ENCODE data around the gene AIF1L.

Gene AIF1L

DNA sequence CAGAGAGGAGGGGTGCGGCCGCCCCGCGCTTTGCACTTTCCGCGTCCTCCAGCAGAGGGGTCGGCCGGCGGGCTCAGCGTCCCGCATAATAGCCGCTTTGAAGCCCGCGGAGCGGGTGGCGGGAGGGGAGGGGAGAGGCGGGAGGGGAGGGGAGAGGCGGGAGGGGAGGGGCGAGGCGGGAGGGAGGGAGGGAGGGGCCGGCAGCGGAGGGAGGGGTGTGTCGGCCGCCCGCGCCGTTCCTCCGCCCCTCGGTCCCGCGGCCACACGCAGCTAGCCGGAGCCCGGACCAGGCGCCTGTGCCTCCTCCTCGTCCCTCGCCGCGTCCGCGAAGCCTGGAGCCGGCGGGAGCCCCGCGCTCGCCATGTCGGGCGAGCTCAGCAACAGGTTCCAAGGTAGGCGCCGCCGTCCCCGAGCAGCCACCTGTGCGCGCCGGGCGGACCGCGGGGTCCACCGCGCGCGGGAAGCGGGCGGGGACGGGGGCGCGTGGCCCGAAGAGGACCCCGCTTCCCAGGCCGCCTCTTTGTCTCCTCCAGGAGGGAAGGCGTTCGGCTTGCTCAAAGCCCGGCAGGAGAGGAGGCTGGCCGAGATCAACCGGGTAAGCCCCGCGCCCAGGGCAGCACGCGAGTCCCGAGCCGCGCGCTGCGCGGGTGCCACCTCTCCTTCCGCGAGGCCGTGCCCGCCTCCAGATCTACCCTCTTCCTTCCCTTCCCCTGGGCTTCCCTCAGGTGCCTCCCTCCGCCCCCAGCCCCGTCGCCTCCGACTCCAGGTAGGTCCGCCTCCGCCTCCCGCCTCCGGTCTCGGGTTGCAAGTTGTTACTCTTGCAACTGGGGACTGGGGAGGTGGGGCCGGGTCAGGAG, at the start of gene AIF1L:
Gene AIF1L (plus strand): TSS at position 263 of the 857 bp plus-strand sequence. CDS start 99 bp downstream, at position 362.
- no peaks in the 10 kb centered on the region; the same call in 1 of the 2 replicates for H3K36me3 ChIP-seq (ENCODE audit: insufficient read depth, low read length)
- peak within 1 kb of the TSS; percentile 95 for H3K9ac ChIP-seq (ENCODE audit: low read depth, low read length)
- H3K4me1 ChIP-seq (ENCODE audit: insufficient read depth, low read length) = peaks cover 35% of the 10 kb centered on the region
- H3K9me3 ChIP-seq (ENCODE audit: control insufficient read depth, insufficient read depth, low read length) = no peaks in the 10 kb centered on the region

DNA sequence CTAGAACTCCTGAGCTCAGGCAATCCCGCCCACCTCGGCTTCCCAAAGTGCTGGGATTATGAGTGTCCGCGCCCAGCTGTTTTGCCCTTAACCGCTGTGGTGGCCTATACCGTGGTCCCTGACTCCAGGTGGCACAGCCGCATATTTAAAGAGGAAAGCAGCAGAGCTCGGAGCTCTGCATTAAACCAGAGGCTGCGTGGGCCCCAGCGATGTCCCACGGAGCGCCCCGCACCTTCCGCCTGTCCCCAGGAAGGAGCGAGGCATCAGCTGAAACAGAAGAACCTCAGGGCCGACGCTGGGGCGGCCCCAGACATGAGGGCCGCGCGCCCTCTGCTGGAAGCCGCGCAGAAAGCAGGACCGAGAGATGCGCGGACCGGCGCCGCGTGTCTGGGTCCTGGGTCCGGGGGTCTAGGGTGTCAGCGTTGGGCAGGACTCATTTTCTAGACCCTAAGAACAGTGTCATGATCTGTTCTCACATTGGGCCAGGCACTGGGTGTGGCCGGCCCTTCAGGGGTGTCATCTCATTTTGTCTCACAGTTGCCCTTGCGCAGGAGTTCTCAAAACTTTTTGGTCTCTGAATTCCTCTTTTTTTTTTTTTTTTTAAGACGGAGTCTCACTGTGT, 49.6 kb upstream of the AIF1L start:
- H3K9me3 ChIP-seq (ENCODE audit: control insufficient read depth, insufficient read depth, low read length) = no peaks in the 10 kb centered on the region
- H3K9ac ChIP-seq (ENCODE audit: low read depth, low read length) = no peak overlapping the region
- H3K36me3 ChIP-seq (ENCODE audit: insufficient read depth, low read length) = peaks cover 5% of the 10 kb centered on the region; the same call in 1 of the 2 replicates
- no peaks in the 10 kb centered on the region for H3K4me1 ChIP-seq (ENCODE audit: insufficient read depth, low read length)

DNA sequence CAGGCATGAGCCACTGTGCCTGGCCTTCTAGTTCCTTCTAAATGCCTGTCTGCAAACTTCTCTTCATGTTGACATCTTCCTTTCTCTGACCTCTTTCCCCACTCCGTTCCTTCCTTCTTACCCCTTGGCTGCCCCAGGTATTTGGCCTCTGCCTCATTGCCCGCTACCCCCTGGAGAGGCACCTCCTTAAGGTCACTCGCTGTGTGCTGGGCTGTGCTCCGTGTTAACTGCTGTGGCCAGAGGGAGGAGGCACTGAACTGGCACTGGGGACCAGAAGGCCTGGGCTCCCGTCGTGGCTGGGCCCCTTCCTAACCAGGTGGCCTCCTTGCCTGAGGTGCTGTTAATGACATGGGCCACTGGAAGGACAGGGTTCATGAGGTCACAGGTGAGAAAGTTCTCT, 48.0 kb upstream of the AIF1L start:
- Histone ChIP-seq H3K4me1 (ENCODE audit: insufficient read depth, low read length) (no peaks in the 10 kb centered on the region), H3K9me3 (ENCODE audit: control insufficient read depth, insufficient read depth, low read length) (no peaks in the 10 kb centered on the region), H3K9ac (ENCODE audit: low read depth, low read length) (no peak overlapping the region), H3K36me3 (ENCODE audit: insufficient read depth, low read length) (no peaks in the 10 kb centered on the region; the same call in 1 of the 2 replicates)

DNA sequence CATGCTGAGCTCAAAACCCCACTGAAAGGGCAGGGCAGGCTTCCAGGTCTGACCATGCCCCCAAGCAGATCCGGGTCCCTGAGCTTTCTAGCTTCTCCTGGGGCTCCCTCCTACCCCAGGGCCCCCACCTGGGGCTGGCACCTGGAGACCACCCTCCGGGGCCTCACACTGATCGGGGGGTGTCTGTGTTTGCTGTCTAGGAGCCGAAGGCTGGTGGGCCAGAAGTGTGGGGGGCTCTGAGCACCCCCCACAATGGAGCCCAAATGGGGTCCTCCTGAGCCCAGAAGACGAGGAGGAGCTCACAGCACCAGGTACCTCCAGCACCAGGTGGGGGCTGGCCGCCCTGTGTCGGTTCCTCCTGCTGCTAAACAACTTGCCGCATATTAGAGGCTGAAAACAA, 47.5 kb upstream of the AIF1L start:
- Histone ChIP-seq H3K9me3 (ENCODE audit: control insufficient read depth, insufficient read depth, low read length) (no peaks in the 10 kb centered on the region), H3K36me3 (ENCODE audit: insufficient read depth, low read length) (no peaks in the 10 kb centered on the region), H3K9ac (ENCODE audit: low read depth, low read length) (no peak overlapping the region), H3K4me1 (ENCODE audit: insufficient read depth, low read length) (no peaks in the 10 kb centered on the region)

DNA sequence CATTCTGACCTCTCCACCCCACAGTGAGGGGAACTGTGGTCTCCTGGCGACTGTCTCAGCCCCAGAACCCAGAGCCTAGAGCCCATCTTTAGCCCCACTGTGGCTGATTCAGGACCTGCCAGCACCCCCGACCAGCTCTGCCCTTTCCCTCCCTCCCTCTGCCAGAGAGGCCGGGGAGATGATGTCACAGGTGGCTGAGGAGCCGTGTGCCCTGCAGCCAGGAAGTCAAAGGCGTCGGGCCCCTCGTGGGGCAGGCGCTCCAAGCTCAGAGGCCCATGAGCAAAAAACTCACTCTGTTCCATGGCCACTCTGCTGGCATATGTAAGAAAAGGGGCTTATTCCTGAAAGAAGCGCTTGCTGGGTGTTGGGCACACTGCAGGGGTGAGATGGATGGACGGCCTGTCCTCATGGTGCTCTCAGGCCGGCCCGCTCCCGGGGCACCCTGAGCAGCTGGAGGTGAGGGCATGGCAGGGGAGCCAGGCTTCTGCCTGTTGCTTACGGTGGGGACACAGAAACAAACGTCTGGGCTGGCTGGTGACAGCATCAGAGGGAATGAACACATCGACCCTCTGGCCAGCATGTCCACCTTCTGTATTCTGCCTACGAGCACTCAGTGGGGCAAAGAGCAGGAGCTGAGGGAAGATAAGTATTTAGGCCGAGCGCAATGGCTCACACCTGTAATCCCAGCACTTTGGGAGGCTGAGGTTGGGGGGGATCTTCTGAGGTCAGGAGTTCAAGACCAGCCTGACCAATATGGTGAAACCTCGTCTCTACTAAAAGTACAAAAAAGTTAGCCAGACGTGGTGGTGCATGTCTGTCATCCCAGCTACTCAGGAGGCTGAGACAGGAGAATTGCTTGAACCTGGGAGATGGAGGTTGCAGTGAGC, 46.3 kb upstream of the AIF1L start:
- H3K9ac ChIP-seq (ENCODE audit: low read depth, low read length) = no peak overlapping the region
- no peaks in the 10 kb centered on the region for H3K36me3 ChIP-seq (ENCODE audit: insufficient read depth, low read length)
- no peaks in the 10 kb centered on the region for H3K4me1 ChIP-seq (ENCODE audit: insufficient read depth, low read length)
- H3K9me3 ChIP-seq (ENCODE audit: control insufficient read depth, insufficient read depth, low read length) = no peaks in the 10 kb centered on the region

DNA sequence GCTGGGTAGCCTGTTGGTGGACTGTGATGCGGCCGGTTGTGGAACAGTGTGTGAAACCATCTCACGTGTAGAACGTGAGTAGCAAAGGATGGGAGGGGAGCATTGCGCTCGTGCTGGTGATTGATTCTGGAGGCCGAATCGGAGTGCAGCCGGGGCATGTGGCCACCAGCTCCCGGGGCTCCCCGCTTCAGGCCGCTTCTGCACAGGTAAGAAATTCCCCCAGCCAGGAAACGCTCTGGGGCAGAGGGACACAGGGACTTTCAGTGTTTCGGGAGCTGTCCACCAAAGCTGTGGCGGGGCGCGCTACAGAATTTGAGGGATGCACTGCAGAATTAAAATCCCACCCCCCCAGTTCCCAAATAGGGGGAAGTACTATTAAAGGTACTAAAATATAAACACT, 45.5 kb upstream of the AIF1L start:
- Histone ChIP-seq H3K9me3 (ENCODE audit: control insufficient read depth, insufficient read depth, low read length) (no peaks in the 10 kb centered on the region), H3K4me1 (ENCODE audit: insufficient read depth, low read length) (no peaks in the 10 kb centered on the region), H3K36me3 (ENCODE audit: insufficient read depth, low read length) (no peaks in the 10 kb centered on the region), H3K9ac (ENCODE audit: low read depth, low read length) (no peak overlapping the region)

DNA sequence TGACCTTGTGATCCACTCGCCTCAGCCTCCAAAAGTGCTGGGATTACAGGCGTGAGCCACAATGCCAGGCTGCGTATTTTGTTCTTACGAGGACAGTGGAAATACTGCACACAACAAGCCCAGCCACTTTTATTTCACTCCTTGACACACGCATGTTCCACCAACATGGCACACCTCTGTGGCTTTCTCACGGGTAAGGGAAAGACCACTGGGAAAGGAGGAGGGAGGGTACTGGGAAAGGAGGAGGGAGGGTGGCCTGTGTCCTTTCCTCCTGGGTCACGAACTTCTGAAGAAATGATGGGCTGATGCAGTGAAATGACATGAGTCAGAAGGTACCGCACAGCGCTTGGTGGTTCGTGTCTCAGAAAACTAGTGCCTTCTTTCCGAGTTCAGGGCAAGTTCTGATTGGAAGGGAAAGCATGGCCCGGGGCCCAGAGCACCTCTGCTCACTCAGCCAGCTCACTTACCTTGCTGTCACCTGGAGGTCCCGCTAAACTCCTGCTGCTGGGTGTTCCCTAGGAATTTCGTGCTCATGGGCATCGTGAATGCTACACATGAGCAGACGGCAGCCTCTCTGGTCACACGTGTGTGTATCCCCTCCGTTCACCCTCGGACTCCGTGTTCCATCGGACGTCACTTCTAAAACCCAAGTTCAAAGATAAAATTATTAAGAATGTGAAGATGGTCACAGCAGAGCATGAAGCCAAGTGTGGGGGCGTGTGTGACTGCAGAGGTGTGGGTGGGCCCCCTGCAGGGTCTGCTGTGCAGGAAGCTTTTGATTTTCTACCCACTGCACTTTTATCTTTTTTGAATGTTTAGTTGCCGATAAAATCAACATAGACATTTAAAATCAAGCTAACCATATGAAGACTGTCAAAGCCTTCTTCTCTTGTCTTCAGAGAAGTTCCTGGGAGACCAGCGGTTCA, 44.5 kb upstream of the AIF1L start:
- Histone ChIP-seq H3K4me1 (ENCODE audit: insufficient read depth, low read length) (no peaks in the 10 kb centered on the region), H3K9ac (ENCODE audit: low read depth, low read length) (no peak overlapping the region), H3K36me3 (ENCODE audit: insufficient read depth, low read length) (no peaks in the 10 kb centered on the region), H3K9me3 (ENCODE audit: control insufficient read depth, insufficient read depth, low read length) (no peaks in the 10 kb centered on the region)

DNA sequence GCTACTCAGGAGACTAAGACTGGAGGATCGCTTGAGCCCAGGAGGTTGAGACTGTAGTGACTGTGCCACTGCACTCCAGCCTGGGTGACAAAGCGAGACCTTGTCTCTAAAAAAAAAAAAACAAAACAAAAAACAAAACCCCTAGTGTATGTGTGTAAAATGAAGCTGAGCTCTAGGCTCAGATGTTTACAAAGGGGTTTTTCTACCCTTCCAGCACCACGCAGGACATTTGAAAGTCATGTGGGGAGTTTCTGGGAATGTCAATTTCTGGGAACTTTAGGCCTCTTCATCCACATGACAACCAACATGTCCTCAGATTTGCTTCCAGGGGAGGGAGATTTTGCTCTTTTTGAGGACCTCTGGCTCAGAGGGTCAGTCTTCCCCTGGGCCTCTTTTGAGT, 42.4 kb upstream of the AIF1L start:
- Histone ChIP-seq H3K9me3 (ENCODE audit: control insufficient read depth, insufficient read depth, low read length) (no peaks in the 10 kb centered on the region), H3K36me3 (ENCODE audit: insufficient read depth, low read length) (no peaks in the 10 kb centered on the region), H3K9ac (ENCODE audit: low read depth, low read length) (no peak overlapping the region)

DNA sequence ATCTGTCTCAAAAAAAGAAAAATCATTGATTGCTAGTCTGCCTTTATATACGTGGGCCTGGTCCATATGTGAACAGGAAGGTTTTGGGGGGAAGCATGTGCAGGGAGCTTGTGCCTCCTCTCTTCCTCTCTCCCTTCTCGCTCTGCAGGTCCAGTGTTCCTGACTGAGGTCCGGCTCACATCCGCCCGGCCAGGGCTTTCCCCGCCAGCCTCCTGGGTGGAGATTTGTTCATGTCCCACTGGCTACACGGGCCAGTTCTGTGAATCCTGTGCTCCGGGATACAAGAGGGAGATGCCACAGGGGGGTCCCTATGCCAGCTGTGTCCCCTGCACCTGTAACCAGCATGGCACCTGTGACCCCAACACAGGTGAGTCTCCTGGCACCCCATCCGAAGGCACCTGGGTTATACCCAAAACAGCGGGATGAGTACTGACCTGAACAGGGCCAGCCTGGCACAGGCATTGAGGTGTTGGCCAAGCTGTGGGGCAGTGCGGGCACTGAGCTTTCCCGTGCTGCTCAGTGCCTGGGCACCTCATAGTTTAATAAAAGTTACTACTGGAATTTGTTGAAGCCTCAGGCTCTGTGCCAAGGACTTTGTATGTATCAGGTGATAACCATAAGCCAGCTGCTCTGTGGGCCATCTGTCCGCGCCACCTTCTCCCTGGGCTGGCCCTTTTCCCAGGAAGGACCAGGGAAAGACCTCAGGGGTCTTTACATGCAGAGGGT, 39.4 kb upstream of the AIF1L start:
- Histone ChIP-seq H3K36me3 (ENCODE audit: insufficient read depth, low read length) (no peaks in the 10 kb centered on the region), H3K4me1 (ENCODE audit: insufficient read depth, low read length) (no peaks in the 10 kb centered on the region), H3K9me3 (ENCODE audit: control insufficient read depth, insufficient read depth, low read length) (no peaks in the 10 kb centered on the region), H3K9ac (ENCODE audit: low read depth, low read length) (no peak overlapping the region)

More for the DNA sequence above, 42.4 kb upstream of the AIF1L start:
- H3K4me1 ChIP-seq (ENCODE audit: insufficient read depth, low read length) = no peaks in the 10 kb centered on the region

DNA sequence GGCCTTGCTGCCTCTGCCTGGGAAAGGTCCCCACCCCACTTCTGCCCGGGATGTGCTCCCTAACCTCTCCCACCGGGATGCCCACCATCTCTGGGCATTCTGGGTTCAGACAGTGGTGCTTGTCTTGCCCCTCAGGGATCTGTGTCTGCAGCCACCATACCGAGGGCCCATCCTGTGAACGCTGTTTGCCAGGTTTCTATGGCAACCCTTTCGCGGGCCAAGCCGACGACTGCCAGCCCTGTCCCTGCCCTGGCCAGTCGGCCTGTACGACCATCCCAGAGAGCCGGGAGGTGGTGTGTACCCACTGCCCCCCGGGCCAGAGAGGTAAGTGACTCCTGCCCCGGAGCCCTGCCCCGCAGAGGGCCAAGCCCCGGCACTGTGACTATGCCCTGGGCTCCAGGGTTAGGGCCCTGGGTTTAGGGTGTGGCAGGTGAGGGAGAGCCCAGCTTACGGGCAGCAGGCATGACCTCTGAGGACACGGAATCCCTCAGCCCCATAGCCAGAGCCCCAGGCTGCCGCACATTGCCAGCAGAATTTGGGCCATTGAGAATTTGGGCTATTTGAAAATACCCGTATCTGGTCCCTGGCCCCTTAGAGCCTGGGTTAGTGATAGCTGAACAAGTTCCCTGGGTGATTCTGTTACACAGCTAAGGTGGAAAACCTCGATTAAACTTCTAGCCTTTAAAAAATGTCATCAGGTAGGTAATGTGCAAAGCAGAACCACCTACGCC, 35.3 kb upstream of the AIF1L start:
- H3K9ac ChIP-seq (ENCODE audit: low read depth, low read length) = no peak overlapping the region
- H3K36me3 ChIP-seq (ENCODE audit: insufficient read depth, low read length) = peaks cover 3% of the 10 kb centered on the region; the same call in 1 of the 2 replicates
- H3K9me3 ChIP-seq (ENCODE audit: control insufficient read depth, insufficient read depth, low read length) = no peaks in the 10 kb centered on the region
- H3K4me1 ChIP-seq (ENCODE audit: insufficient read depth, low read length) = no peaks in the 10 kb centered on the region

DNA sequence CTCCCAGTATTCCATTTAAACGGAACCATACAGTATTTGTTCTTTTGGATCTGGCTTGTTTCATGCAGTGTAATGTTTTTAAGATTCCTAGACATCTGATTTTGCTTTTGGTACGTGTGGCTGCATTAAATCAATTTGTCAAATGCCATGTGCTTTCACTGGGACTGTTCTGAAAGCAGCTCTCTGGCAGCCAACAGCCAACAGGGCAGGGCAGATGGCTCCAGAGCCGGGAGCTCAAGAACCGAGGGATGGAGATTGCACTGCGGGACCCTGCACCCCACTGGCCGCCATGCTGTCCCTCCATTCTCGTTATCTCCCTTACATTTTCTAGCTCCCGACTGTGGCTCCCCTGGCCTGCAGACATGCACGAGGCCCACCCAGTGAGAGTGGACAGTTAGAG, 33.4 kb upstream of the AIF1L start:
- Histone ChIP-seq H3K4me1 (ENCODE audit: insufficient read depth, low read length) (no peaks in the 10 kb centered on the region), H3K36me3 (ENCODE audit: insufficient read depth, low read length) (peaks cover 3% of the 10 kb centered on the region; the same call in 1 of the 2 replicates), H3K9me3 (ENCODE audit: control insufficient read depth, insufficient read depth, low read length) (no peaks in the 10 kb centered on the region), H3K9ac (ENCODE audit: low read depth, low read length) (no peak overlapping the region)

DNA sequence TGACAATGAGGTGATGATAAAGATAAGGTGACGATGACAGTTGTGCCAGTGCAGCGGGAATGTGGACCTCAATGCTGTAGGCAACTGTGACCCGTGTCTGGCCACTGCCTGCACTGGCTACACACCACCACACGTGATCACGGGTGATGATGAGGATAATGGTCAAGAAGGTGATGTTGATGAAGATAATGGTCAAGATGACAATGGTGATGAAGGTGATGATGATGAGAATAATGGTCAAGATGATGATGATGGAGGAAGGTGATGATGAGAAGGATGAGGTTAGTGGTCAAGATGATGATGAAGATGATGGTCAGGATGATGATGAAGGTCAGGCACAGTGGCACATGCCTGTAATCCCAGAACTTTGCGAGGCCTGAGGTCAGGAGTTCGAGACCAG, 30.7 kb upstream of the AIF1L start:
- Histone ChIP-seq H3K9me3 (ENCODE audit: control insufficient read depth, insufficient read depth, low read length) (no peaks in the 10 kb centered on the region), H3K4me1 (ENCODE audit: insufficient read depth, low read length) (no peaks in the 10 kb centered on the region), H3K9ac (ENCODE audit: low read depth, low read length) (no peak overlapping the region), H3K36me3 (ENCODE audit: insufficient read depth, low read length) (peaks cover 3% of the 10 kb centered on the region; the same call in 1 of the 2 replicates)
